ENCODE data around the gene CALD1.

GRCh38 chr7:134897936-134898335, 118.5 kb downstream of the CALD1 start:
- TF ChIP-seq CTCF (IDR thresholded peaks at IDR 0.05) (no peak), POLR2A (IDR thresholded peaks at IDR 0.05) (no peak)
